Caco-2 (cell line): ENCODE results near the gene TCERG1L. TPM values are rescaled to one million over a fixed set of nuclear protein-coding genes. Genes with fewer than 3 reads are reported as not detected.

Experiments used
- BruUV-seq: library from RNA; stranded (reverse); fragments of 400-500 nt; replicated peaks from 2 replicates; lab custom pipeline; 2021; lab: Mats Ljungman, UMichigan
- CTCF ChIA-PET: fragments of 300-600 bp; sonication (Branson Sonifier 250); formaldehyde crosslinking; loops from one replicate; lab custom pipeline; 2022; ENCODE audit warnings: antibody characterized with exemption; lab: Charles Lee
- POLR2A ChIA-PET: fragments of 300-600 bp; sonication (Branson Sonifier 250); formaldehyde crosslinking; loops from one replicate; lab custom pipeline; 2022; ENCODE audit warnings: antibody characterized with exemption; lab: Charles Lee
- DNase-seq, 2 experiments: peaks; one replicate each; pipeline versions ENCODE4 v3.0.0 to v3.0.0-alpha.2; 2020 to 2022
- H3K27me3 ChIP-seq: replicated peaks from 2 replicates; pipeline ENCODE4 v1.6.0; 2011; ENCODE audit warnings: low read length; ENCODE audit not compliant: control insufficient read depth, insufficient read depth
- H3K36me3 ChIP-seq: 2 replicates; pipeline ENCODE4 v1.5.1; 2011; ENCODE audit warnings: low read length; ENCODE audit not compliant: control insufficient read depth, insufficient read depth
- H3K4me1 ChIP-seq: fragments of 250-450 bp; sonication (Bioruptor Pico); 2 replicates; pipeline ENCODE4 v1.5.1; 2020; ENCODE audit warnings: mild to moderate bottlenecking
- H3K4me3 ChIP-seq: 2 replicates; pipeline ENCODE4 v1.5.1; 2011; ENCODE audit warnings: low read depth, mild to moderate bottlenecking, control low read depth, low read length
- H3K9me3 ChIP-seq: fragments of 250-450 bp; sonication (Bioruptor Pico); 2 replicates; pipeline ENCODE4 v1.5.1; 2020; ENCODE audit warnings: mild to moderate bottlenecking, moderate library complexity
- H3K27ac Mint-ChIP-seq: one replicate; pipeline ENCODE4 v1.8.0; 2022; ENCODE audit warnings: mixed read lengths; ENCODE audit not compliant: unreplicated experiment
- H3K27me3 Mint-ChIP-seq: one replicate; pipeline ENCODE4 v1.8.0; 2022; ENCODE audit warnings: mixed read lengths; ENCODE audit not compliant: insufficient read depth, unreplicated experiment
- H3K36me3 Mint-ChIP-seq: one replicate; pipeline ENCODE4 v1.8.0; 2022; ENCODE audit warnings: mild to moderate bottlenecking, mixed read lengths; ENCODE audit not compliant: insufficient read depth, unreplicated experiment
- H3K4me1 Mint-ChIP-seq: one replicate; pipeline ENCODE4 v1.8.0; 2022; ENCODE audit warnings: low read depth, mixed read lengths; ENCODE audit not compliant: unreplicated experiment
- H3K4me3 Mint-ChIP-seq: one replicate; pipeline ENCODE4 v1.8.0; 2022; ENCODE audit warnings: mild to moderate bottlenecking, moderate library complexity, mixed read lengths; ENCODE audit not compliant: unreplicated experiment
- H3K9me3 Mint-ChIP-seq: one replicate; pipeline ENCODE4 v1.8.0; 2022; ENCODE audit warnings: mixed read lengths; ENCODE audit not compliant: unreplicated experiment
- CTCF ChIP-seq, 2 experiments: fragments of 200-600 bp in 1 of 2; IDR thresholded peaks; 1 replicate in 1 of 2; 2 replicates in 1 of 2; pipeline versions ENCODE4 v1.5.1 to v1.8.0; 2011 to 2022; ENCODE audit warnings: antibody characterized with exemption in 1 of 2, control low read depth in 1 of 2, inconsistent platforms in 1 of 2, low read depth in 1 of 2, low read length in 1 of 2, mild to moderate bottlenecking in 1 of 2, moderate library complexity in 1 of 2; ENCODE audit not compliant: insufficient read depth in 1 of 2, severe bottlenecking in 1 of 2, unreplicated experiment in 1 of 2
- intact Hi-C: fragments of 100-400 bp; cut with micrococcal nuclease; formaldehyde crosslinking; loops from one replicate; pipeline ENCODE4 v1.10.0; 2022; ENCODE audit not compliant: unreplicated experiment
- total RNA-seq: library from RNA; stranded (reverse); gene quantifications from 2 replicates; pipeline ENCODE4 v1.2.3, GENCODE V29; 2022

The TCERG1L gene
- total RNA-seq, 1 experiment from 2014 or later = not detected

GRCh38 chr10:131075218-131075770 lies 236.2 kb downstream of the TCERG1L start:
- Histone ChIP-seq H3K4me3 (no peak overlapping the region), H3K27me3 (no peaks in the 10 kb centered on the region), H3K4me1 (no peaks in the 10 kb centered on the region), H3K36me3 (no peaks in the 10 kb centered on the region), H3K9me3 (no peaks in the 10 kb centered on the region)
- no peaks in the 10 kb centered on the region for H3K4me1 Mint-ChIP-seq
- H3K27me3 Mint-ChIP-seq = no peaks in the 10 kb centered on the region
- H3K9me3 Mint-ChIP-seq = no peaks in the 10 kb centered on the region
- intact Hi-C loops = no loop called here
- no peak overlapping the region for H3K27ac Mint-ChIP-seq
- no peak overlapping the region for H3K4me3 Mint-ChIP-seq
- CTCF ChIA-PET = no interaction called here
- no peaks in the 10 kb centered on the region for H3K36me3 Mint-ChIP-seq
- BruUV-seq = no TSS peak
- no peak for DNase-seq
- POLR2A ChIA-PET = no interaction called here
- no peak for TF ChIP-seq CTCF (IDR thresholded peaks at IDR 0.05; ENCODE audit: insufficient read depth in 1 of 2, low read depth in 1 of 2, low read length in 1 of 2, severe bottlenecking in 1 of 2, unreplicated experiment in 1 of 2)

DNA sequence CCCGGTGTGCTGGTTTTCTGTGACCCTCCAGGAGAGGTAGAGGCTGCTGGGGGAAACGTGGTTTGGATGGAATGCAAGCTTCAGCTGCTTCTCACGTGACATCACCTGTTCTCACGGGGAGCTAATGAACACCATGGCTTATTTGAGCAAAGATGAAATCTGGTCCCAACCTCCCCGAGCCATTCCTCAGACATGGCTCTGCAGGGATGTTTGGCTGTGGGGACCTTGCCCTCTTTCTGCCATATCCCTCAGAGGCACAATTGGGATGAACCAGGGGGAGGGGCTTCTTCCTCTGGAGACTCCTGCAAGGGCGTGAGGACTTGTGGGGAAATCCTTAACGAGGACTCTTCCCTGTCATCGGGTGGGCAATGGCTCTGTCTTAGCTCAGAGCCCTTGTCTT lies 236.8 kb downstream of the TCERG1L start:
- no peaks in the 10 kb centered on the region for H3K4me1 Mint-ChIP-seq
- no peak overlapping the region for H3K4me3 Mint-ChIP-seq
- no peaks in the 10 kb centered on the region for H3K9me3 ChIP-seq
- no peak overlapping the region for H3K27ac Mint-ChIP-seq
- H3K36me3 Mint-ChIP-seq = no peaks in the 10 kb centered on the region
- no peaks in the 10 kb centered on the region for H3K4me1 ChIP-seq
- ChIA-PET CTCF (no interaction called here), POLR2A (no interaction called here)
- TF ChIP-seq CTCF (IDR thresholded peaks at IDR 0.05; ENCODE audit: insufficient read depth in 1 of 2, low read depth in 1 of 2, low read length in 1 of 2, severe bottlenecking in 1 of 2, unreplicated experiment in 1 of 2) = no peak
- H3K27me3 Mint-ChIP-seq = no peaks in the 10 kb centered on the region
- no peaks in the 10 kb centered on the region for H3K27me3 ChIP-seq
- H3K36me3 ChIP-seq = no peaks in the 10 kb centered on the region
- H3K4me3 ChIP-seq = no peak overlapping the region
- intact Hi-C loops = no loop called here
- DNase-seq = no peak
- H3K9me3 Mint-ChIP-seq = no peaks in the 10 kb centered on the region
- no TSS peak for BruUV-seq

GRCh38 chr10:131073469-131074035 lies 238.0 kb downstream of the TCERG1L start:
- no peak for TF ChIP-seq CTCF (IDR thresholded peaks at IDR 0.05; ENCODE audit: insufficient read depth in 1 of 2, low read depth in 1 of 2, low read length in 1 of 2, severe bottlenecking in 1 of 2, unreplicated experiment in 1 of 2)
- Mint-ChIP-seq H3K4me1 (no peaks in the 10 kb centered on the region), H3K36me3 (no peaks in the 10 kb centered on the region), H3K27me3 (no peaks in the 10 kb centered on the region), H3K9me3 (no peaks in the 10 kb centered on the region), H3K4me3 (no peak overlapping the region), H3K27ac (no peak overlapping the region)
- BruUV-seq = no TSS peak
- H3K4me1 ChIP-seq = no peaks in the 10 kb centered on the region
- intact Hi-C loops = no loop called here
- no peaks in the 10 kb centered on the region for H3K9me3 ChIP-seq
- H3K36me3 ChIP-seq = no peaks in the 10 kb centered on the region
- H3K27me3 ChIP-seq = no peaks in the 10 kb centered on the region
- H3K4me3 ChIP-seq = no peak overlapping the region
- no peak for DNase-seq
- ChIA-PET POLR2A (no interaction called here), CTCF (no interaction called here)
